Measurements from ENCODE around the gene UBTD1. TPM values are rescaled to one million over a fixed set of nuclear protein-coding genes. Genes with fewer than 3 reads are reported as not detected.

Gene UBTD1
- polyA plus RNA-seq, 1 donor from 2014 or later: 3.3 TPM

- Histone ChIP-seq H4K20me1 (ENCODE audit: insufficient read depth) (no peaks in the 10 kb centered on the region), H3K27me3 (ENCODE audit: insufficient read depth, low read depth, low read length) (no peaks in the 10 kb centered on the region), H3K27ac (ENCODE audit: low read length) (no peak overlapping the region), H3K9ac (ENCODE audit: low read length) (no peak overlapping the region), H3F3A (ENCODE audit: insufficient read depth, low read length, poor library complexity, severe bottlenecking) (no peaks in the 10 kb centered on the region), H3K79me2 (replicated peaks; ENCODE audit: insufficient read depth, low read length) (no peaks in the 10 kb centered on the region), H2AFZ (ENCODE audit: low read depth, low read length) (no peak overlapping the region), H3K36me3 (ENCODE audit: insufficient read depth, low read length) (peaks cover 11% of the 10 kb centered on the region), H3K9me3 (ENCODE audit: low read length) (no peaks in the 10 kb centered on the region), H3K4me3 (ENCODE audit: low read length) (no peak overlapping the region), H3K4me2 (ENCODE audit: low read length) (no peak overlapping the region), H3K9me2 (ENCODE audit: insufficient read depth, low read length) (no peaks in the 10 kb centered on the region)
- TF ChIP-seq MXI1 (conservative IDR thresholded peaks at IDR 0.05; ENCODE audit: poor library complexity, severe bottlenecking): no peak
- no peak for TF ChIP-seq EP300 (conservative IDR thresholded peaks at IDR 0.05; ENCODE audit: poor library complexity, severe bottlenecking)
- TF ChIP-seq RAD21 (conservative IDR thresholded peaks at IDR 0.05): no peak
- TF ChIP-seq SMC3 (conservative IDR thresholded peaks at IDR 0.05; ENCODE audit: poor library complexity): no peak
- no peak for TF ChIP-seq POLR2AphosphoS5 (IDR thresholded peaks at IDR 0.05)
- TF ChIP-seq REST (IDR thresholded peaks at IDR 0.05; ENCODE audit: borderline replicate concordance): no peak
- TF ChIP-seq EZH2 (IDR thresholded peaks at IDR 0.05; ENCODE audit: borderline replicate concordance, insufficient read depth, low read length, poor library complexity, severe bottlenecking): no peak
- TF ChIP-seq TAF1 (IDR thresholded peaks at IDR 0.05; ENCODE audit: low read depth): no peak
- TF ChIP-seq CTCF (IDR thresholded peaks at IDR 0.05; ENCODE audit: poor library complexity, severe bottlenecking): no peak
Observed at GRCh38 chr10:97456034-97456685, 42.6 kb upstream of the UBTD1 start.

GRCh38 chr10:97456686-97457065 is 42.0 kb upstream of the UBTD1 start:
- Histone ChIP-seq H3K27ac (ENCODE audit: low read length) (no peak overlapping the region), H3K9ac (ENCODE audit: low read length) (no peak overlapping the region), H3K4me2 (ENCODE audit: low read length) (no peak overlapping the region), H3K79me2 (replicated peaks; ENCODE audit: insufficient read depth, low read length) (no peaks in the 10 kb centered on the region), H3K27me3 (ENCODE audit: insufficient read depth, low read depth, low read length) (no peaks in the 10 kb centered on the region), H3K36me3 (ENCODE audit: insufficient read depth, low read length) (peaks cover 11% of the 10 kb centered on the region), H3K9me2 (ENCODE audit: insufficient read depth, low read length) (no peaks in the 10 kb centered on the region), H3K9me3 (ENCODE audit: low read length) (no peaks in the 10 kb centered on the region), H4K20me1 (ENCODE audit: insufficient read depth) (no peaks in the 10 kb centered on the region), H3F3A (ENCODE audit: insufficient read depth, low read length, poor library complexity, severe bottlenecking) (no peaks in the 10 kb centered on the region), H3K4me3 (ENCODE audit: low read length) (no peak overlapping the region), H2AFZ (ENCODE audit: low read depth, low read length) (no peak overlapping the region)
- TF ChIP-seq SMC3 (conservative IDR thresholded peaks at IDR 0.05; ENCODE audit: poor library complexity): no peak
- no peak for TF ChIP-seq EP300 (conservative IDR thresholded peaks at IDR 0.05; ENCODE audit: poor library complexity, severe bottlenecking)
- no peak for TF ChIP-seq REST (IDR thresholded peaks at IDR 0.05; ENCODE audit: borderline replicate concordance)
- TF ChIP-seq MXI1 (conservative IDR thresholded peaks at IDR 0.05; ENCODE audit: poor library complexity, severe bottlenecking): no peak
- TF ChIP-seq POLR2AphosphoS5 (IDR thresholded peaks at IDR 0.05): no peak
- TF ChIP-seq EZH2 (IDR thresholded peaks at IDR 0.05; ENCODE audit: borderline replicate concordance, insufficient read depth, low read length, poor library complexity, severe bottlenecking): no peak
- TF ChIP-seq CTCF (IDR thresholded peaks at IDR 0.05; ENCODE audit: poor library complexity, severe bottlenecking): no peak
- no peak for TF ChIP-seq RAD21 (conservative IDR thresholded peaks at IDR 0.05)
- no peak for TF ChIP-seq TAF1 (IDR thresholded peaks at IDR 0.05; ENCODE audit: low read depth)

All from neural cell (in vitro differentiated cells).